NCI-H1694 (cell line): ENCODE results near the gene ETHE1.

Experiments
- DNase-seq: peaks from one replicate; lab custom pipeline; 2025; lab: John Stamatoyannopoulos, UW

Gene ETHE1

GRCh38 chr19:43489310-43489709 lies 37.7 kb downstream of the ETHE1 start:
- no peak for DNase-seq

GRCh38 chr19:43488179-43488578 lies 38.8 kb downstream of the ETHE1 start:
- DNase-seq = no peak

- DNase-seq = no peak
Measured at GRCh38 chr19:43486412-43486811, 40.6 kb downstream of the ETHE1 start.

- no peak for DNase-seq
Measured at GRCh38 chr19:43485951-43486350, 41.0 kb downstream of the ETHE1 start.

GRCh38 chr19:43483281-43483680 lies 43.7 kb downstream of the ETHE1 start:
- DNase-seq = no peak

GRCh38 chr19:43482193-43482592 lies 44.8 kb downstream of the ETHE1 start:
- DNase-seq = no peak

- no peak for DNase-seq
Measured at GRCh38 chr19:43481701-43482100, 45.3 kb downstream of the ETHE1 start.

- DNase-seq = no peak
Measured at GRCh38 chr19:43480574-43480973, 46.4 kb downstream of the ETHE1 start.

- no peak for DNase-seq
Measured at GRCh38 chr19:43479961-43480561, 46.9 kb downstream of the ETHE1 start.

- no peak for DNase-seq
Measured at GRCh38 chr19:43479226-43479625, 47.8 kb downstream of the ETHE1 start.

GRCh38 chr19:43478323-43478722 lies 48.7 kb downstream of the ETHE1 start:
- DNase-seq = no peak

GRCh38 chr19:43476606-43477005 lies 50.4 kb downstream of the ETHE1 start:
- DNase-seq = no peak

- DNase-seq = peak; percentile 5
Measured at GRCh38 chr19:43474986-43475705, 51.9 kb downstream of the ETHE1 start.

GRCh38 chr19:43474487-43474886 lies 52.5 kb downstream of the ETHE1 start:
- DNase-seq = no peak

GRCh38 chr19:43471091-43471490 lies 55.9 kb downstream of the ETHE1 start:
- DNase-seq = no peak

- DNase-seq = no peak
Measured at GRCh38 chr19:43470288-43470687, 56.7 kb downstream of the ETHE1 start.

- DNase-seq = no peak
Measured at GRCh38 chr19:43469160-43469480, 57.9 kb downstream of the ETHE1 start.

- DNase-seq = no peak
Measured at GRCh38 chr19:43468354-43469159, 58.4 kb downstream of the ETHE1 start.

- no peak for DNase-seq
Measured at GRCh38 chr19:43467730-43468129, 59.3 kb downstream of the ETHE1 start.

GRCh38 chr19:43467276-43467675 lies 59.7 kb downstream of the ETHE1 start:
- DNase-seq = no peak

- DNase-seq = no peak
Measured at GRCh38 chr19:43466793-43467192, 60.2 kb downstream of the ETHE1 start.

GRCh38 chr19:43465468-43466120 lies 61.4 kb downstream of the ETHE1 start, which contains the start of gene LYPD3:
Gene LYPD3, minus strand, starts transcription at chr19:43465608. Its CDS starts 37 bp downstream, at chr19:43465571.
- DNase-seq = no peak
